WTC11 (cell line): ENCODE results near the gene CXCR5. TPM values are rescaled to one million over a fixed set of nuclear protein-coding genes. Genes with fewer than 3 reads are reported as not detected.

Experiments used
- CTCF ChIP-seq: fragments of 200-600 bp; IDR thresholded peaks from 2 replicates; pipeline ENCODE4 v1.8.0; 2022; ENCODE audit warnings: antibody characterized with exemption
- E2F4 ChIP-seq: sonication (generic); formaldehyde crosslinking; IDR thresholded peaks from 2 replicates; pipeline ENCODE4 v1.8.1; 2022; ENCODE audit warnings: low read depth, mild to moderate bottlenecking, moderate library complexity, missing genetic modification reagents, borderline replicate concordance
- E2F5 ChIP-seq: sonication (generic); formaldehyde crosslinking; IDR thresholded peaks from 2 replicates; pipeline ENCODE4 v1.8.1; 2022; ENCODE audit warnings: mild to moderate bottlenecking, moderate library complexity, missing genetic modification reagents
- EMX1 ChIP-seq: fragments of 250-450 bp; sonication (Bioruptor Pico); IDR thresholded peaks from 2 replicates; pipeline ENCODE4 v1.8.0; 2021; ENCODE audit warnings: mild to moderate bottlenecking
- IRF2 ChIP-seq: sonication (generic); formaldehyde crosslinking; IDR thresholded peaks from 2 replicates; pipeline ENCODE4 v1.8.0; 2022; ENCODE audit warnings: low read depth, missing genetic modification reagents, borderline replicate concordance
- KAT7 ChIP-seq: sonication (generic); formaldehyde crosslinking; IDR thresholded peaks from 2 replicates; pipeline ENCODE4 v1.8.1; 2023; ENCODE audit warnings: missing genetic modification reagents, mild to moderate bottlenecking, borderline replicate concordance
- NR1H2 ChIP-seq: sonication (generic); formaldehyde crosslinking; IDR thresholded peaks from 2 replicates; pipeline ENCODE4 v1.9.0; 2021; ENCODE audit warnings: mild to moderate bottlenecking, moderate library complexity, missing genetic modification reagents
- PRRX2 ChIP-seq: fragments of 250-450 bp; sonication (Bioruptor Pico); IDR thresholded peaks from 2 replicates; pipeline ENCODE4 v1.8.0; 2021; ENCODE audit warnings: mild to moderate bottlenecking
- SP1 ChIP-seq: sonication (generic); formaldehyde crosslinking; conservative IDR thresholded peaks from 2 replicates; pipeline ENCODE4 v1.8.1; 2022; ENCODE audit warnings: missing genetic modification reagents
- STAT6 ChIP-seq: sonication (generic); formaldehyde crosslinking; conservative IDR thresholded peaks from 2 replicates; pipeline ENCODE4 v1.8.1; 2023; ENCODE audit warnings: mild to moderate bottlenecking, low read depth, missing genetic modification reagents, moderate library complexity
- TEAD4 ChIP-seq: sonication (generic); formaldehyde crosslinking; IDR thresholded peaks from 2 replicates; pipeline ENCODE4 v1.8.0; 2022; ENCODE audit warnings: mild to moderate bottlenecking, missing genetic modification reagents
- ZNF317 ChIP-seq: sonication (generic); formaldehyde crosslinking; IDR thresholded peaks from 2 replicates; pipeline ENCODE4 v1.8.1; 2023; ENCODE audit warnings: low read depth, mild to moderate bottlenecking, moderate library complexity, missing genetic modification reagents, borderline replicate concordance
- ZNF416 ChIP-seq: fragments of 250-450 bp; sonication (Bioruptor Pico); IDR thresholded peaks from 2 replicates; pipeline ENCODE4 v1.9.0; 2021; ENCODE audit warnings: mild to moderate bottlenecking, inconsistent platforms
- ZNF671 ChIP-seq: fragments of 250-450 bp; sonication (Bioruptor Pico); IDR thresholded peaks from 2 replicates; pipeline ENCODE4 v1.8.0; 2021; ENCODE audit warnings: mild to moderate bottlenecking
- total RNA-seq: library from RNA; stranded (reverse); gene quantifications from 3 replicates; pipeline ENCODE4 v1.2.3, GENCODE V29; 2021
- TF ChIP-seq, protein P1 (sequence below): sonication (generic); formaldehyde crosslinking; IDR thresholded peaks from 2 replicates; pipeline ENCODE4 v1.8.0; 2023; ENCODE audit warnings: mild to moderate bottlenecking, missing genetic modification reagents
- TF ChIP-seq, protein P2 (sequence below): sonication (generic); formaldehyde crosslinking; IDR thresholded peaks from 2 replicates; pipeline ENCODE4 v1.8.0; 2023; ENCODE audit warnings: missing genetic modification reagents
- TF ChIP-seq, protein P3 (sequence below): sonication (generic); formaldehyde crosslinking; IDR thresholded peaks from 2 replicates; pipeline ENCODE4 v1.8.1; 2023; ENCODE audit warnings: mild to moderate bottlenecking, moderate library complexity, missing genetic modification reagents
- TF ChIP-seq, protein P4 (sequence below): fragments of 250-450 bp; sonication (Bioruptor Pico); IDR thresholded peaks from 2 replicates; pipeline ENCODE4 v1.9.0; 2021; ENCODE audit warnings: mild to moderate bottlenecking
- TF ChIP-seq, protein P5 (sequence below): sonication (generic); formaldehyde crosslinking; IDR thresholded peaks from 2 replicates; pipeline ENCODE4 v1.8.1; 2022; ENCODE audit warnings: missing genetic modification reagents, borderline replicate concordance
- TF ChIP-seq, protein P6 (sequence below): sonication (generic); formaldehyde crosslinking; IDR thresholded peaks from 2 replicates; pipeline ENCODE4 v1.8.0; 2022; ENCODE audit warnings: mild to moderate bottlenecking, missing genetic modification reagents

CXCR5 gene
- total RNA-seq, 1 experiment from 2014 or later, result 0.07 TPM

GRCh38 chr11:118928101-118928869 is 44.6 kb downstream of the CXCR5 start (continued):
- TF ChIP-seq, protein P1, sequence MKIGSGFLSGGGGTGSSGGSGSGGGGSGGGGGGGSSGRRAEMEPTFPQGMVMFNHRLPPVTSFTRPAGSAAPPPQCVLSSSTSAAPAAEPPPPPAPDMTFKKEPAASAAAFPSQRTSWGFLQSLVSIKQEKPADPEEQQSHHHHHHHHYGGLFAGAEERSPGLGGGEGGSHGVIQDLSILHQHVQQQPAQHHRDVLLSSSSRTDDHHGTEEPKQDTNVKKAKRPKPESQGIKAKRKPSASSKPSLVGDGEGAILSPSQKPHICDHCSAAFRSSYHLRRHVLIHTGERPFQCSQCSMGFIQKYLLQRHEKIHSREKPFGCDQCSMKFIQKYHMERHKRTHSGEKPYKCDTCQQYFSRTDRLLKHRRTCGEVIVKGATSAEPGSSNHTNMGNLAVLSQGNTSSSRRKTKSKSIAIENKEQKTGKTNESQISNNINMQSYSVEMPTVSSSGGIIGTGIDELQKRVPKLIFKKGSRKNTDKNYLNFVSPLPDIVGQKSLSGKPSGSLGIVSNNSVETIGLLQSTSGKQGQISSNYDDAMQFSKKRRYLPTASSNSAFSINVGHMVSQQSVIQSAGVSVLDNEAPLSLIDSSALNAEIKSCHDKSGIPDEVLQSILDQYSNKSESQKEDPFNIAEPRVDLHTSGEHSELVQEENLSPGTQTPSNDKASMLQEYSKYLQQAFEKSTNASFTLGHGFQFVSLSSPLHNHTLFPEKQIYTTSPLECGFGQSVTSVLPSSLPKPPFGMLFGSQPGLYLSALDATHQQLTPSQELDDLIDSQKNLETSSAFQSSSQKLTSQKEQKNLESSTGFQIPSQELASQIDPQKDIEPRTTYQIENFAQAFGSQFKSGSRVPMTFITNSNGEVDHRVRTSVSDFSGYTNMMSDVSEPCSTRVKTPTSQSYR (CRISPR knock-in tag), result 0 out of 2 replicates have a peak, but pooled peaks have one; percentile 30
- no peak for TF ChIP-seq E2F4 (CRISPR knock-in tag)
- TF ChIP-seq, protein P2, sequence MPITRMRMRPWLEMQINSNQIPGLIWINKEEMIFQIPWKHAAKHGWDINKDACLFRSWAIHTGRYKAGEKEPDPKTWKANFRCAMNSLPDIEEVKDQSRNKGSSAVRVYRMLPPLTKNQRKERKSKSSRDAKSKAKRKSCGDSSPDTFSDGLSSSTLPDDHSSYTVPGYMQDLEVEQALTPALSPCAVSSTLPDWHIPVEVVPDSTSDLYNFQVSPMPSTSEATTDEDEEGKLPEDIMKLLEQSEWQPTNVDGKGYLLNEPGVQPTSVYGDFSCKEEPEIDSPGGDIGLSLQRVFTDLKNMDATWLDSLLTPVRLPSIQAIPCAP (CRISPR knock-in tag), result no peak
- TF ChIP-seq SP1 (CRISPR knock-in tag), result no peak; the same call in 1 of the 2 replicates
- TF ChIP-seq EMX1, result no peak
- TF ChIP-seq, protein P3, sequence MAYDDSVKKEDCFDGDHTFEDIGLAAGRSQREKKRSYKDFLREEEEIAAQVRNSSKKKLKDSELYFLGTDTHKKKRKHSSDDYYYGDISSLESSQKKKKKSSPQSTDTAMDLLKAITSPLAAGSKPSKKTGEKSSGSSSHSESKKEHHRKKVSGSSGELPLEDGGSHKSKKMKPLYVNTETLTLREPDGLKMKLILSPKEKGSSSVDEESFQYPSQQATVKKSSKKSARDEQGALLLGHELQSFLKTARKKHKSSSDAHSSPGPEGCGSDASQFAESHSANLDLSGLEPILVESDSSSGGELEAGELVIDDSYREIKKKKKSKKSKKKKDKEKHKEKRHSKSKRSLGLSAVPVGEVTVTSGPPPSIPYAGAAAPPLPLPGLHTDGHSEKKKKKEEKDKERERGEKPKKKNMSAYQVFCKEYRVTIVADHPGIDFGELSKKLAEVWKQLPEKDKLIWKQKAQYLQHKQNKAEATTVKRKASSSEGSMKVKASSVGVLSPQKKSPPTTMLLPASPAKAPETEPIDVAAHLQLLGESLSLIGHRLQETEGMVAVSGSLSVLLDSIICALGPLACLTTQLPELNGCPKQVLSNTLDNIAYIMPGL (CRISPR knock-in tag), result no peak
- TF ChIP-seq PRRX2 (CRISPR knock-in tag), result no peak
- no peak for TF ChIP-seq E2F5 (CRISPR knock-in tag)
- no peak for TF ChIP-seq ZNF317 (CRISPR knock-in tag)
- TF ChIP-seq ZNF671 (CRISPR knock-in tag), result no peak
- TF ChIP-seq CTCF, result peak; percentile 90
- TF ChIP-seq NR1H2 (CRISPR knock-in tag), result no peak
- no peak for TF ChIP-seq ZNF416 (CRISPR knock-in tag)
- TF ChIP-seq, protein P4, sequence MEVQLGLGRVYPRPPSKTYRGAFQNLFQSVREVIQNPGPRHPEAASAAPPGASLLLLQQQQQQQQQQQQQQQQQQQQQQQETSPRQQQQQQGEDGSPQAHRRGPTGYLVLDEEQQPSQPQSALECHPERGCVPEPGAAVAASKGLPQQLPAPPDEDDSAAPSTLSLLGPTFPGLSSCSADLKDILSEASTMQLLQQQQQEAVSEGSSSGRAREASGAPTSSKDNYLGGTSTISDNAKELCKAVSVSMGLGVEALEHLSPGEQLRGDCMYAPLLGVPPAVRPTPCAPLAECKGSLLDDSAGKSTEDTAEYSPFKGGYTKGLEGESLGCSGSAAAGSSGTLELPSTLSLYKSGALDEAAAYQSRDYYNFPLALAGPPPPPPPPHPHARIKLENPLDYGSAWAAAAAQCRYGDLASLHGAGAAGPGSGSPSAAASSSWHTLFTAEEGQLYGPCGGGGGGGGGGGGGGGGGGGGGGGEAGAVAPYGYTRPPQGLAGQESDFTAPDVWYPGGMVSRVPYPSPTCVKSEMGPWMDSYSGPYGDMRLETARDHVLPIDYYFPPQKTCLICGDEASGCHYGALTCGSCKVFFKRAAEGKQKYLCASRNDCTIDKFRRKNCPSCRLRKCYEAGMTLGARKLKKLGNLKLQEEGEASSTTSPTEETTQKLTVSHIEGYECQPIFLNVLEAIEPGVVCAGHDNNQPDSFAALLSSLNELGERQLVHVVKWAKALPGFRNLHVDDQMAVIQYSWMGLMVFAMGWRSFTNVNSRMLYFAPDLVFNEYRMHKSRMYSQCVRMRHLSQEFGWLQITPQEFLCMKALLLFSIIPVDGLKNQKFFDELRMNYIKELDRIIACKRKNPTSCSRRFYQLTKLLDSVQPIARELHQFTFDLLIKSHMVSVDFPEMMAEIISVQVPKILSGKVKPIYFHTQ (CRISPR knock-in tag), result no peak
- TF ChIP-seq STAT6, result no peak
- no peak for TF ChIP-seq IRF2 (CRISPR knock-in tag)
- no peak for TF ChIP-seq TEAD4 (CRISPR knock-in tag)
- no peak for TF ChIP-seq KAT7 (CRISPR knock-in tag)
- TF ChIP-seq, protein P5, sequence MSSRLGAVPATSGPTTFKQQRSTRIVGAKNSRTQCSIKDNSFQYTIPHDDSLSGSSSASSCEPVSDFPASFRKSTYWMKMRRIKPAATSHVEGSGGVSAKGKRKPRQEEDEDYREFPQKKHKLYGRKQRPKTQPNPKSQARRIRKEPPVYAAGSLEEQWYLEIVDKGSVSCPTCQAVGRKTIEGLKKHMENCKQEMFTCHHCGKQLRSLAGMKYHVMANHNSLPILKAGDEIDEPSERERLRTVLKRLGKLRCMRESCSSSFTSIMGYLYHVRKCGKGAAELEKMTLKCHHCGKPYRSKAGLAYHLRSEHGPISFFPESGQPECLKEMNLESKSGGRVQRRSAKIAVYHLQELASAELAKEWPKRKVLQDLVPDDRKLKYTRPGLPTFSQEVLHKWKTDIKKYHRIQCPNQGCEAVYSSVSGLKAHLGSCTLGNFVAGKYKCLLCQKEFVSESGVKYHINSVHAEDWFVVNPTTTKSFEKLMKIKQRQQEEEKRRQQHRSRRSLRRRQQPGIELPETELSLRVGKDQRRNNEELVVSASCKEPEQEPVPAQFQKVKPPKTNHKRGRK (CRISPR knock-in tag), result no peak
- TF ChIP-seq, protein P6, sequence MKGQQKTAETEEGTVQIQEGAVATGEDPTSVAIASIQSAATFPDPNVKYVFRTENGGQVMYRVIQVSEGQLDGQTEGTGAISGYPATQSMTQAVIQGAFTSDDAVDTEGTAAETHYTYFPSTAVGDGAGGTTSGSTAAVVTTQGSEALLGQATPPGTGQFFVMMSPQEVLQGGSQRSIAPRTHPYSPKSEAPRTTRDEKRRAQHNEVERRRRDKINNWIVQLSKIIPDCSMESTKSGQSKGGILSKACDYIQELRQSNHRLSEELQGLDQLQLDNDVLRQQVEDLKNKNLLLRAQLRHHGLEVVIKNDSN (CRISPR knock-in tag), result peak; percentile 54
